HEK293 (cell line): ENCODE results near the gene TTC27.

Source experiments
- CTCF ChIA-PET: fragments of 350-600 bp; formaldehyde crosslinking; extraction: SDS; loops from one replicate; lab custom pipeline; 2021; ENCODE audit warnings: antibody characterized with exemption; lab: Yijun Ruan, JAX
- POLR2A ChIA-PET: fragments of 300-600 bp; formaldehyde crosslinking; extraction: SDS; loops from one replicate; lab custom pipeline; 2020; ENCODE audit warnings: antibody characterized with exemption, inconsistent platforms; lab: Yijun Ruan, JAX
- H3K27ac ChIP-seq: fragments of 200-500 bp; sonication (Bioruptor generic); 2 replicates; pipeline ENCODE4 v1.5.1; 2014; ENCODE audit warnings: low read depth, low read length, control low read depth, inconsistent platforms; ENCODE audit errors: extremely low read depth
- H3K36me3 ChIP-seq, 2 experiments: fragments of 200-500 bp in 1 of 2; sonication (Bioruptor generic) in 1 of 2; 1 replicate in 1 of 2; 2 replicates in 1 of 2; pipeline ENCODE4 v1.5.1; 2014 to 2017; ENCODE audit warnings: inconsistent platforms in 2 of 2, low read length in 2 of 2; ENCODE audit not compliant: control insufficient read depth in 2 of 2, insufficient read depth in 1 of 2
- H3K4me1 ChIP-seq: fragments of 200-500 bp; sonication (Bioruptor generic); 2 replicates; pipeline ENCODE4 v1.5.1; 2014; ENCODE audit warnings: mild to moderate bottlenecking, low read length, inconsistent platforms; ENCODE audit not compliant: control insufficient read depth, insufficient read depth
- H3K4me3 ChIP-seq: 2 replicates; pipeline ENCODE4 v1.5.1; 2011; ENCODE audit warnings: low read depth, mild to moderate bottlenecking, control low read depth, low read length, moderate library complexity
- H3K9me3 ChIP-seq: fragments of 200-500 bp; sonication (Bioruptor generic); 2 replicates; pipeline ENCODE4 v1.5.1; 2014; ENCODE audit warnings: low read depth, low read length, inconsistent platforms; ENCODE audit not compliant: control insufficient read depth, insufficient read depth
- AEBP2 ChIP-seq: fragments of 450-650 bp; formaldehyde crosslinking; IDR thresholded peaks from 2 replicates; pipeline ENCODE4 v1.5.1; 2016; ENCODE audit warnings: missing biosample characterization, missing genetic modification characterization, borderline replicate concordance
- ZFP41 ChIP-seq: fragments of 450-650 bp; formaldehyde crosslinking; IDR thresholded peaks from 2 replicates; pipeline ENCODE4 v1.5.1; 2016; ENCODE audit warnings: missing biosample characterization, missing genetic modification characterization, borderline replicate concordance
- ZNF19 ChIP-seq: fragments of 450-650 bp; formaldehyde crosslinking; IDR thresholded peaks from 2 replicates; pipeline ENCODE4; 2016; ENCODE audit warnings: missing biosample characterization, missing genetic modification characterization, low read depth
- ZNF366 ChIP-seq: fragments of 450-650 bp; formaldehyde crosslinking; conservative IDR thresholded peaks from 2 replicates; pipeline ENCODE4 v1.5.1; 2016; ENCODE audit warnings: missing biosample characterization, missing genetic modification characterization
- ZNF48 ChIP-seq: fragments of 450-650 bp; formaldehyde crosslinking; IDR thresholded peaks from 2 replicates; pipeline ENCODE4 v1.5.1; 2016; ENCODE audit warnings: missing biosample characterization, missing genetic modification characterization
- ZNF530 ChIP-seq: fragments of 450-650 bp; formaldehyde crosslinking; IDR thresholded peaks from 2 replicates; pipeline ENCODE4 v1.5.1; 2016; ENCODE audit warnings: low read depth, missing biosample characterization, missing genetic modification characterization
- ZNF639 ChIP-seq: fragments of 450-650 bp; formaldehyde crosslinking; IDR thresholded peaks from 2 replicates; pipeline ENCODE4 v1.5.1; 2016; ENCODE audit warnings: missing biosample characterization, missing genetic modification characterization
- ZNF645 ChIP-seq: fragments of 450-650 bp; formaldehyde crosslinking; IDR thresholded peaks from 2 replicates; pipeline ENCODE4; 2016; ENCODE audit warnings: missing biosample characterization, missing genetic modification characterization
- ZNF791 ChIP-seq: fragments of 450-650 bp; formaldehyde crosslinking; IDR thresholded peaks from 2 replicates; pipeline ENCODE4 v1.5.1; 2016; ENCODE audit warnings: missing biosample characterization, missing genetic modification characterization
- TF ChIP-seq, protein P1 (sequence below): fragments of 450-650 bp; formaldehyde crosslinking; conservative IDR thresholded peaks from 2 replicates; pipeline ENCODE4 v1.5.1; 2016; ENCODE audit warnings: low read depth, missing biosample characterization, missing genetic modification characterization
- TF ChIP-seq, protein P2 (sequence below): fragments of 450-650 bp; formaldehyde crosslinking; IDR thresholded peaks from 2 replicates; pipeline ENCODE4 v1.5.1; 2016; ENCODE audit warnings: missing biosample characterization, missing genetic modification characterization

TTC27 gene

GRCh38 chr2:32773448-32773808 lies 145.6 kb downstream of the TTC27 start (continued):
- TF ChIP-seq AEBP2 (tag by site-specific recombination) (no peak), ZNF639 (no peak), ZNF366 (tag by site-specific recombination) (no peak), ZNF530 (tag by site-specific recombination) (no peak)
- TF ChIP-seq, protein P1, sequence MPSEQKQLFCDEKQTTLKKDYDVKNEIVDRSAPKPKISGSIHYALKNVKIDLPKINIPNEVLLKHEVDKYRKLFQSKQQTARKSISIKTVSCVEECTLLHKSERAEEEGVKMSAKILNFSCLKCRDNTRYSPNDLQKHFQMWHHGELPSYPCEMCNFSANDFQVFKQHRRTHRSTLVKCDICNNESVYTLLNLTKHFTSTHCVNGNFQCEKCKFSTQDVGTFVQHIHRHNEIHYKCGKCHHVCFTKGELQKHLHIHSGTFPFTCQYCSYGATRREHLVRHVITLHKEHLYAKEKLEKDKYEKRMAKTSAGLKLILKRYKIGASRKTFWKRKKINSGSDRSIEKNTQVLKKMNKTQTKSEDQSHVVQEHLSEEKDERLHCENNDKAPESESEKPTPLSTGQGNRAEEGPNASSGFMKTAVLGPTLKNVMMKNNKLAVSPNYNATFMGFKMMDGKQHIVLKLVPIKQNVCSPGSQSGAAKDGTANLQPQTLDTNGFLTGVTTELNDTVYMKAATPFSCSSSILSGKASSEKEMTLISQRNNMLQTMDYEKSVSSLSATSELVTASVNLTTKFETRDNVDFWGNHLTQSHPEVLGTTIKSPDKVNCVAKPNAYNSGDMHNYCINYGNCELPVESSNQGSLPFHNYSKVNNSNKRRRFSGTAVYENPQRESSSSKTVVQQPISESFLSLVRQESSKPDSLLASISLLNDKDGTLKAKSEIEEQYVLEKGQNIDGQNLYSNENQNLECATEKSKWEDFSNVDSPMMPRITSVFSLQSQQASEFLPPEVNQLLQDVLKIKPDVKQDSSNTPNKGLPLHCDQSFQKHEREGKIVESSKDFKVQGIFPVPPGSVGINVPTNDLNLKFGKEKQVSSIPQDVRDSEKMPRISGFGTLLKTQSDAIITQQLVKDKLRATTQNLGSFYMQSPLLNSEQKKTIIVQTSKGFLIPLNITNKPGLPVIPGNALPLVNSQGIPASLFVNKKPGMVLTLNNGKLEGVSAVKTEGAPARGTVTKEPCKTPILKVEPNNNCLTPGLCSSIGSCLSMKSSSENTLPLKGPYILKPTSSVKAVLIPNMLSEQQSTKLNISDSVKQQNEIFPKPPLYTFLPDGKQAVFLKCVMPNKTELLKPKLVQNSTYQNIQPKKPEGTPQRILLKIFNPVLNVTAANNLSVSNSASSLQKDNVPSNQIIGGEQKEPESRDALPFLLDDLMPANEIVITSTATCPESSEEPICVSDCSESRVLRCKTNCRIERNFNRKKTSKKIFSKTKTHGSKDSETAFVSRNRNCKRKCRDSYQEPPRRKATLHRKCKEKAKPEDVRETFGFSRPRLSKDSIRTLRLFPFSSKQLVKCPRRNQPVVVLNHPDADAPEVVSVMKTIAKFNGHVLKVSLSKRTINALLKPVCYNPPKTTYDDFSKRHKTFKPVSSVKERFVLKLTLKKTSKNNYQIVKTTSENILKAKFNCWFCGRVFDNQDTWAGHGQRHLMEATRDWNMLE (tag by site-specific recombination) = no peak
- TF ChIP-seq, protein P2, sequence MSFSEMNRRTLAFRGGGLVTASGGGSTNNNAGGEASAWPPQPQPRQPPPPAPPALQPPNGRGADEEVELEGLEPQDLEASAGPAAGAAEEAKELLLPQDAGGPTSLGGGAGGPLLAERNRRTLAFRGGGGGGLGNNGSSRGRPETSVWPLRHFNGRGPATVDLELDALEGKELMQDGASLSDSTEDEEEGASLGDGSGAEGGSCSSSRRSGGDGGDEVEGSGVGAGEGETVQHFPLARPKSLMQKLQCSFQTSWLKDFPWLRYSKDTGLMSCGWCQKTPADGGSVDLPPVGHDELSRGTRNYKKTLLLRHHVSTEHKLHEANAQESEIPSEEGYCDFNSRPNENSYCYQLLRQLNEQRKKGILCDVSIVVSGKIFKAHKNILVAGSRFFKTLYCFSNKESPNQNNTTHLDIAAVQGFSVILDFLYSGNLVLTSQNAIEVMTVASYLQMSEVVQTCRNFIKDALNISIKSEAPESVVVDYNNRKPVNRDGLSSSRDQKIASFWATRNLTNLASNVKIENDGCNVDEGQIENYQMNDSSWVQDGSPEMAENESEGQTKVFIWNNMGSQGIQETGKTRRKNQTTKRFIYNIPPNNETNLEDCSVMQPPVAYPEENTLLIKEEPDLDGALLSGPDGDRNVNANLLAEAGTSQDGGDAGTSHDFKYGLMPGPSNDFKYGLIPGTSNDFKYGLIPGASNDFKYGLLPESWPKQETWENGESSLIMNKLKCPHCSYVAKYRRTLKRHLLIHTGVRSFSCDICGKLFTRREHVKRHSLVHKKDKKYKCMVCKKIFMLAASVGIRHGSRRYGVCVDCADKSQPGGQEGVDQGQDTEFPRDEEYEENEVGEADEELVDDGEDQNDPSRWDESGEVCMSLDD (tag by site-specific recombination) = no peak

- peaks cover 0 to 3% of the 10 kb centered on the region in 2 experiments; a peak in 1 of 3 replicates for H3K36me3 ChIP-seq
- TF ChIP-seq ZNF48 (tag by site-specific recombination) = no peak
- TF ChIP-seq ZNF791 (tag by site-specific recombination) = no peak
- no peak for TF ChIP-seq ZNF19 (tag by site-specific recombination)
- TF ChIP-seq ZNF645 (tag by site-specific recombination) = no peak
- no peak for TF ChIP-seq ZFP41 (tag by site-specific recombination)
- TF ChIP-seq, all 188 proteins: peak for 0
- H3K9me3 ChIP-seq = no peaks in the 10 kb centered on the region; the same call in 1 of the 2 replicates
- H3K4me3 ChIP-seq = no peak overlapping the region
- POLR2A ChIA-PET = no interaction called here
- H3K27ac ChIP-seq = no peak overlapping the region
- H3K4me1 ChIP-seq = no peaks in the 10 kb centered on the region
- CTCF ChIA-PET = interaction anchor here (0.7 to 4.6 kb wide), 4 partner anchors 61 to 604 kb away, joined by 3 to 44 read pairs (median 4); no protein-coding TSS in a partner anchor
These were observed 148.1 kb downstream of the TTC27 start for GRCh38 chr2:32775954-32776353.
